Skin epidermis (tissue), 12 donors: ENCODE results near the gene NXNL2.

ENCODE experiments used
- H3K27ac ChIP-seq, 21 experiments: fragments of 200-600 bp; sonication (generic) in 11 of 21; one replicate each; pipeline ENCODE4 v1.5.0; 2020; ENCODE audit warnings: mild to moderate bottlenecking in 3 of 21, inconsistent platforms in 2 of 21, moderate library complexity in 2 of 21
- H3K4me3 ChIP-seq, 7 experiments: fragments of 200-600 bp; sonication (generic) in 2 of 7; one replicate each; pipeline ENCODE4 v1.5.0; 2020; ENCODE audit warnings: inconsistent platforms in 2 of 7, mild to moderate bottlenecking in 2 of 7, moderate library complexity in 1 of 7

Gene NXNL2

GRCh38 chr9:88534456-88535225, at the start of gene NXNL2:
Gene NXNL2 (plus strand): TSS chr9:88535178. CDS start chr9:88535435, 257 bp downstream.
- H3K4me3 ChIP-seq = peak within 1 kb of the TSS; percentile 4 to 40 (median 24)
- peak within 1 kb of the TSS in 7 of 21 experiments; percentile 14 to 57 (median 40) for H3K27ac ChIP-seq

DNA sequence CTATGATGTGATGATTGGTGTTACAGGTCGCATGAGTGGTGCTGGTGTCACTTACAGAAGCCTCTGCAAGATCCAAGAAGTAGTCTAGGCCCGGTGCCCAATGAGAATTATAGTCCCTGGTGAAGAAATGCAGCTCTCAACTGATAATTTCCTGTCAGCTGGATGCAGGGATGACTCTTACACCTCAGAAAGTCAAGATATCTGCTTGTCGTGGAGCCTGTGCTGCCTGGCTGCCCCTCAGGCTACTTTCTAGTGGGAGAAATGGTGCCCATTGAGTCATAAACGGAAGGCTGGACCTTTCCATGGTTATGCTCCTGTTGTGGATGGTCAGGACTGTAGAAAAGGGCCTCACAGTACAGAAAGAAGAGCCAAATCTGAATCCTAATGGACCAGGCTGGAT, 46.8 kb upstream of the NXNL2 start:
- no peak overlapping the region for H3K27ac ChIP-seq
- H3K4me3 ChIP-seq = no peak overlapping the region

DNA sequence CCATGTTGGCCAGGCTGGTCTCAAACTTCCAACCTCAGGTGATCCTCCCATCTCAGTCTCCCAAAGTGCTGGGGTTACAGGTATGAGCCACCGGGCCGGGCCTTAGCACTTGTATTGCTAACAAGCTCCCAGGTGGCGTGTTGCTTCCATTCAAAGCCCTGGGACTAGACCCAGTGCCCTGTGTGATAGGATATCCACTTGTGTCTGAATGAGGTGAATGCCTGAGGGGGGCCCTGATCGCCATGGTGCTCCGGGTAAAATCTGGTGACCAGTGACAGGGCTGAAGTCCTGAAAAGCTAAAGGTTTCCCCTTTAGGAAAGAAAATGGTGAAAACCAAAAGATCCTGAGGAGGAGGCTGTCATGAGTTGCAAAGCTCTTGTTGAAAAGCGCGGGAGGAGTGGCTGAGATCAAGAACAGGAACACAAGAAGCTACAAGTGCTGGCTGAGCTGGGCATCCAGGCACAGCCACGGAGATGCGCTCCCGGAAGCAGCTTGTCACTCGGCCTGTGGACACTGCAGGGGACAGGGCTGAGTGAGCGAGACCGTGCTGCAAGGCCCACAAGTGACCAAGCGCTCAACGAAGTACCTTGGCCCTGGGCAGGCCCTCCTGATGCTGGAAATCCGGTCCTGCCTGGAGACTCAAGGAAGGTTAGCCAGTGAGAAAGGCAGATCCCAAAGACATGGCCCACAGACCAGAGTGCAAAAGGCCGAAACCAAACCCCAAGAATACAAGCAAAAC, 39.8 kb upstream of the NXNL2 start:
- Histone ChIP-seq H3K4me3 (no peak overlapping the region), H3K27ac (no peak overlapping the region)

DNA sequence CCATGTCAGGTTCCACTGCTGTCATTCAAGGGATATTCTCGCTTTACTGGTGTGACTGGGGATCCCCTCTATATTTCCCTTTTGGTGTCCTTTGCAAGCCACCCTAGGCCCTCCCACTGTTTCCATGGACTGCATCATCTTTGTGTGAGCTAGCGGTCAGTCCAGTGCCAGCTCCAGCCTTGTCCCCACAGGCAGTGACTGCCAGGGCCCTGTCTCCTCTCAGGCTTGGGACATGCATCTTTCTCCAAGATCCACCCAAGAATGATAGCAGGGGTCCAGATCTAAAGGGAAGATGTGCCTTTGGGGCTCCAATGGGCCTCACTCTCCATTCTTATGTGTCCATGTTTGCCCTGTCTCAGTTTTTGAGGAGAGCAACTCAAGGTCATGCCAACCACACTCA, 37.8 kb upstream of the NXNL2 start:
- no peak overlapping the region for H3K27ac ChIP-seq
- H3K4me3 ChIP-seq = no peak overlapping the region

- Histone ChIP-seq H3K4me3 (no peak overlapping the region), H3K27ac (no peak overlapping the region)
Observed at GRCh38 chr9:88498880-88499279, 36.1 kb upstream of the NXNL2 start.

DNA sequence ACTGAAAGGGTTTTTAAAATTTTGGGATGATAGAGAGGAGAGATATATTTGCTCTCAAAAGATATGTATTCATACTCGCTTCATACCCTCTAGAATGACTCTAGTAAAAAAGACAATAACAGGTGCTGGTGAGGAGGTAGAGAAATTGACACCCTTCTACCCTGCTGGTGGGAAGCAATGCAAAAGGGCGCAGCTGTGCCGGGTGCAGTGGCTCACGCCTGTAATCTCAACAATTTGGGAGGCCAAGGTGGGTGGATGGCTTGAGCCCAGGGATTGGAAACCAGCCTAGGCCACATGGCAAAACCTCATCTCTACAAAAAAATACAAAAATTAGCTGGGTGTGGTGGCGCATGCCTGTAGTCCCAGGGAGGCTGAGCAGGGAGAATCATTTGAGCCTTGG, 33.9 kb upstream of the NXNL2 start:
- Histone ChIP-seq H3K27ac (no peak overlapping the region), H3K4me3 (no peak overlapping the region)

DNA sequence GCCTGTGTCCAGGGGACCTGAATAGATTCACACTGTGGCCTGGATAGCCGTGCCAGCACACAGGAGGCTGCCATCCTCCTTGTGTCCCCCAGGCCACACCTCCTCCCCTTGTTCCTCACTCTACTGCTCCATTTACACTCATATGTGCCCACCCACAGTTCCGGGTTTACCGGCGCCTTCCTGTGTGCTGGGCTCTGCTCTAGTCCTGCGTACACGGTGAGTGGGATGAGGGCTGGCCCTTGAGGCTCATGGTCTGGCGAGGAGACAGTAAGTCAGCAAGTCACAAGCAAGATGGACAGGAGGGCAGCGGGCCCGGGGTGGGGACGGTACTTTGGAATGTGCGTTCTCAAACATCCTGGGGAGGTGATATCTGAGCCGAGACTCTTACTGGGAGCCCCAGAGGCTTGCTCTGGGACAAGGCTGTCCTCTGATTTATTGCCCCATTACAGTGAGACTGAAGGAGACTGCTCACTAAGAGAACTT, 32.4 kb upstream of the NXNL2 start:
- Histone ChIP-seq H3K27ac (no peak overlapping the region), H3K4me3 (no peak overlapping the region)

DNA sequence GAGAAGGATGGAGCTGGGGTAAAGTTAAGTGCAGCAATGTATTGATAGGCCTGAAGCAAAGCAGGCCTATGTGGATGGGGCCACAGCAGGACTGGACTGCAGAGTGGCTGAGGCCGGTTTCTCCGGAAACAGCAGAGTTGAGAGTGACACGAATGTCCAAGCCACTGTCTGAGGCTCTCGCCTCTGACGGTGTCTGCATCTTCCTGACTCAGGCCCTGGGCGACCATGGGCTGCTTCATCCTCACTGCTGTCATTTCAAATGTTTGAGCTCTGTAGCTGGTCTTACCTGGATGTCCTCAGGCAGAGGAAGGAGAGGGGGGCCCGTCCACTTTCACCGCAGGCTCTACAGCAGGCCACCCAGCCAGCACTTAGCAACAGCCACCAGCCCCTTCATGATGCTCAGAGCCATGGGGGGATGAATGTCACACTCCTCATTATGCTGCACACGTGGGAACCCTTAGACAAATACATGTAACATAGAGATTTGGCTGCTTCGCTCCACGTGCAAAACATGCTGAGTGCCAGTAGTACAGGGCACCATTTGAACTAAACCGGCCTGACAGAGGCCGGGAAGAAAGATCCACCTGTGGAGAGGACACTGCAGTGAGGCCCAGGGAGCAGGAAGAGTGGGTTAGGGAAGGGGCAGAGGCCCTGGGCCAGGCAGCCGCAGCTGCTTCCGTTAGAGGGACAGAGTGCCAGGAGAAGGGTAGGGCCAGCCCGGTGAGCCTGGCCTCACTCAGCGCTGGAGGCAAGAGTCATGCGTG, 31.7 kb upstream of the NXNL2 start:
- H3K27ac ChIP-seq = no peak overlapping the region
- H3K4me3 ChIP-seq = no peak overlapping the region

DNA sequence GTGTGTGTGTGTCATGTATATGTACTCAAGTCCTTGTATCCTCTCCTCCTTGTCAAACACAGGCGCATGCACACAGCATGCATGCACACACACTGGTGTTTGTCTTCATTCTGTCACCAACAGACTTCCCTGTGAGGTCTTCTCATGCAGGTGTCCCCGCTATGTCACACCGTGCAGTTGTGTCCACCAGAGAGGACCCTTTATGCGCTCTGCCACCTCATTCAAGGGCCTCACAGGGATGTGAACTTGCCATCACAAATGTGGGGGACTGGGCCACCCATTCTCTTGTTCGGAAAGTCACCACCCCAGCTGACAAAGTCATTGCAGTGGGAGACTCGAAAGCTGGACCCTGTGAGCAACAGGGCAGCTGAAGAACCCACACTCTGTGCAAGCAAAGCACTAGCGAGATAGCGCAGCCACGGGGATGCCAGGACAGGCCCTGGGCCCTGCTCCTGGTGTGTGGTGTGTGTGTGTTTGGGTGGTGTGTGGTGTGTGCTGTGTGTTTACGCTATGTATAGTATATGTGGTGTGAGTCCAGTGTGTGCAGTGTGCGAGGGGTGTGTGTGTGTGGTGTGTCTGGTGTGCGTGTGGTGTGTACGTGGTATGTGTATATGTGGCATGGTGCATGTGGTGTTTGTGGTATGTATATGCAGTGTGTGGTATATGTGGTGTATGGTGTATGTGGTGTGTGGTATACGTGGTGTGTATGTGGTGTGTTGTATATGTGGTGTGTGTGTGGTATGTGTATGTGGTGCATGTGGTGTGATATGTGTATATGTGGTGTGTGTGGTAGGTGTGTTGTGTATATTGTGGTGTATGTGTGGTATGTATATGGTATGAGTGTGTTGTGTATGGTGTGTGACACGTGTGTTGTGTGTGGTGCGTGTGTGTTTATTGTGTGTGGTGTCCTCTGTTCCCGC, 30.9 kb upstream of the NXNL2 start:
- H3K4me3 ChIP-seq = no peak overlapping the region
- H3K27ac ChIP-seq = no peak overlapping the region

GRCh38 chr9:88508326-88508725, 26.7 kb upstream of the NXNL2 start:
- Histone ChIP-seq H3K4me3 (no peak overlapping the region), H3K27ac (no peak overlapping the region)

DNA sequence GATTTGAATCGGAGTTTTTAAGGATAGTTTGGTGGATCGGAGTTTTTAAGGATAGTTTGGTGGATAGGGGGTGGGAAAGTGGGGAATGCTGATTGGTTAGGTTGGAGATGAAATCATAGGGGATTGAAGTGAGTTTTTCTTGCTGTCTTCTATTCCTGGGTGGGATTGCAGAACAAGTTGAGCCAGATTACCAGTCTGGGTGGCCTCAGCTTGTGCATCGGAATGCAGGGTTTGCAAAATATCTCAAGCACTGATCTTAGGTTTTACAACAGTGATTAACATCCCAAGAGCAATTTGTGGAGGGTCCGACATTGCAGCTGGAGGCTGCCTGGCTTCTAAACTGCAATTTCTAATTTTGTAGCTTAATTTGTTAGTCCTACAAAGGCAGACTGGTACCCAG, 23.1 kb upstream of the NXNL2 start:
- Histone ChIP-seq H3K27ac (no peak overlapping the region), H3K4me3 (no peak overlapping the region)

DNA sequence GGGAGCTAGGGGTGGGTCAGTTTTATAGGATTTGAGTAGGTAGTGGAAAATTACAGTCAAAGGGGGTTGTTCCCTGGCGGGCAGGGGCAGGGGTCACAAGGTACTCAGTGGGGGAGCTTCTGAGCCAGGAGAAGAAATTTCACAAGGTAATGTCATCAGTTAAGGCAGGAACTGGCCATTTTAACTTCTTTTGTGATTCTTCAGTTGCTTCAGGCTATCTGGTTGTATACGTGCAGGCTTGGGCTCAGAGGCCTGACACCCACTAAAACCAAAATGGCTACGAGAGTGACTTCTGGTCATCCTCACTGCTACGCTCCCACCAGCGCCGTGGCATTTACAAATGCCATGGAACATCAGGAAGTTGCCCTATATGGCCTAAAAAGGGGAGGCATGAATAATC, 20.7 kb upstream of the NXNL2 start:
- no peak overlapping the region for H3K4me3 ChIP-seq

GRCh38 chr9:88521308-88521707, 13.7 kb upstream of the NXNL2 start:
- H3K27ac ChIP-seq = no peak overlapping the region
- no peak overlapping the region for H3K4me3 ChIP-seq

More for the DNA sequence above, 20.7 kb upstream of the NXNL2 start:
- no peak overlapping the region for H3K27ac ChIP-seq

GRCh38 chr9:88522360-88522759, 12.6 kb upstream of the NXNL2 start:
- Histone ChIP-seq H3K4me3 (no peak overlapping the region), H3K27ac (no peak overlapping the region)

- Histone ChIP-seq H3K27ac (no peak overlapping the region), H3K4me3 (no peak overlapping the region)
Observed at GRCh38 chr9:88523056-88523455, 11.9 kb upstream of the NXNL2 start.

DNA sequence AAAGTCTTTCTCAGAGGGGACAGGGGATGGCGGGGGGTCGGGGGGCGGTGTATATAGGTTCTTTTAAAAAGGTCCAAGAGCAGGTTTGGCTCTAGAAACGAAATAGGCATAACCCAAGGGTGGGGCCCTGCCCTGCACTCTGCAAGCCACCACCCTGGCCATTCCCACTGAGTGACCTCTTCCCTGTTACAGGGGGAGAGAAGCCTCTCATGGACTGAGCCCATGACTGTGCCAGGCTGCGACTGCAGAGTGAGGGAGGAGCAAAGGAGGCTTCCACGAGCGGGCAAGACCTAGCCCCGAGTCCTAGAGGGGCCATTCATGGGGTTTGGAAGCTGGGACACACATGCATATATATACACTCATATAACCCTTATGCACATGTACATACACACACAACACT, 10.1 kb upstream of the NXNL2 start:
- Histone ChIP-seq H3K4me3 (no peak overlapping the region), H3K27ac (no peak overlapping the region)

DNA sequence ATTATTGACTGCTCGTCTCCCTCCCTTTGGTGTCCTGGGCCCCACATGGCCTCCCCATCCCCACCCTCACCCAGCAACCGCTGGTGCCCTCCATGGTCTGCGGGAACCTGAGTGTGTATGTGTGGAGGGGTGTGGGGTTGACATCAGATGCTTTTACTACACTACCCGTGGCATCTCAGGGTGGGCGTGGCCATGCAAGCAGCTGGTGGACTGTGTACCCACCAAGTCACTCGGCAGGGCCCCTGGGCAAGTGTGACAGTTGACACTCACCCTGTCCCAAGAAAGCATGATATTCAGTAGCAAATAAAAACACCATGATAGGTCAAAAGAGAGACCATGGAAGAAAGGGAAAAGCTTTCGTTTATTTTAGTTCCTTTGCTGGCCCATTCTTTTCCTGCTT, 7.4 kb upstream of the NXNL2 start:
- Histone ChIP-seq H3K4me3 (no peak overlapping the region), H3K27ac (no peak overlapping the region)

- H3K4me3 ChIP-seq = no peak overlapping the region
- H3K27ac ChIP-seq = no peak overlapping the region
Observed at GRCh38 chr9:88528080-88528790, 6.7 kb upstream of the NXNL2 start.

DNA sequence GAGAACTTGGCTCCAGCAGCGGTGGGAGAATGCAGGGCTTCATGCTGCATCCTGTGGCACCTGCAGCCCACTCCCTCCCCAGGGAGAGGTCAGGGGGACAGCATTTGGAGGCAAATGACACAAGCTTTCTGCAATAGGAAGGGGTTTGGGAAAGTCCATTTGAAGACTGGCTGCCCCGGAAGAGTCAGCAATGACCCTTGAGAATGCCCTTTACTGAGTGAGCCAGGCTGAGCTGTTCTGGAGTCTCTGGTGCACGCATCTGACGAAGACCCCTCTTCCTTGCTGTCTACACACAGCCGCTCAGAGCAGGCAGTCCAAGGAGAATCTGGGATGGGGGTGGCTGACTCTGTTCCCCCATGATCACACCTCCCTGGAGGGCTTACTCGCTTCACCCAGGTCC, 5.5 kb upstream of the NXNL2 start:
- Histone ChIP-seq H3K27ac (no peak overlapping the region), H3K4me3 (no peak overlapping the region)
